OCI-LY1 (cell line): Measurements from ENCODE around the gene PTGES.

ENCODE experiments used
- CTCF ChIP-seq: fragments of 200-600 bp; sonication (generic), shearing (Covaris generic); IDR thresholded peaks from 2 replicates; pipeline ENCODE4 v1.5.1; 2017; ENCODE audit warnings: mild to moderate bottlenecking, antibody characterized with exemption, low read length, moderate library complexity, mixed read lengths
- EZH2 ChIP-seq: fragments of 200-600 bp; sonication (generic), shearing (Covaris generic); IDR thresholded peaks from 2 replicates; pipeline ENCODE4 v1.8.0; 2017; ENCODE audit warnings: borderline replicate concordance, mixed run types, mild to moderate bottlenecking, antibody characterized with exemption, low read length, moderate library complexity, mixed read lengths

DNA sequence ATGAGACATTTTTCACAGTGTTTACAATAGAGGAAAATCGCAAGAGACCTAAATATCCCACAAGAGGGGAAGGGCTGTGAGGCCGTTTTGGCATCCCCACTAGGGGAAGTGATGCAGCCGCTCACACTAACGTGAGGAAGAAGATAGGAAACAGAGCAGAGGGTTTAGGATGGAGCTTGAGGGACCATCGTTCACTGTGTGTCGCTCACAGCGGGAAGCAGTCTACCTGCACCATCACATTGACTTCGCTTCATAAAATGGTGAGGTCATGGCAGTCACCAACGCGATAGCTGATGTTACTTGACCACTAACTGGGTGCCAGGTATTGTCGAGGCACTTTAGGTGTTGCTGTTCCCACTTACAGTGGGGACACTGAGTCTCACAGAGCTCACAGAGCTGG lies 51.8 kb downstream of the PTGES start:
- no peak for TF ChIP-seq EZH2
- no peak for TF ChIP-seq CTCF
